ENCODE measurements around the gene NEAT1.
A peak's percentile ranks its signal among the peaks of the same experiment; 100 is the strongest.

The NEAT1 gene

GRCh38 chr11:65422633-65423515 lies at the start of gene NEAT1:
Gene NEAT1 (plus strand): TSS chr11:65422798.
- peaks cover 54 to 57% of the 10 kb centered on the region in 2 donors for H3K4me1 ChIP-seq (ENCODE audit: control insufficient read depth in 2 of 2, insufficient read depth in 2 of 2, low read length in 2 of 2)
- peak within 1 kb of the TSS; percentile 96 to 100 for H3K9ac ChIP-seq (ENCODE audit: low read depth in 1 of 2, low read length in 2 of 2)
- H3K9me3 ChIP-seq (ENCODE audit: control insufficient read depth in 2 of 2, low read length in 2 of 2): no peaks in the 10 kb centered on the region
- peaks cover 20 to 35% of the 10 kb centered on the region in 2 donors for H3K36me3 ChIP-seq (ENCODE audit: control insufficient read depth in 2 of 2, insufficient read depth in 2 of 2, low read length in 2 of 2)
- peak within 1 kb of the TSS; percentile 82 to 96 for H3K4me3 ChIP-seq (ENCODE audit: low read length in 2 of 2)
- no peaks in the 10 kb centered on the region for H3K27me3 ChIP-seq (ENCODE audit: control insufficient read depth in 2 of 2, insufficient read depth in 2 of 2, low read length in 2 of 2)
- peak within 1 kb of the TSS; percentile 100 for H3K27ac ChIP-seq (ENCODE audit: low read depth in 2 of 2, low read length in 2 of 2)

- Histone ChIP-seq H3K9ac (ENCODE audit: low read depth in 1 of 2, low read length in 2 of 2) (no peak overlapping the region), H3K27ac (ENCODE audit: low read depth in 2 of 2, low read length in 2 of 2) (peak overlapping the region; percentile 9 to 70), H3K4me1 (ENCODE audit: control insufficient read depth in 2 of 2, insufficient read depth in 2 of 2, low read length in 2 of 2) (peaks cover 3 to 17% of the 10 kb centered on the region in 2 donors), H3K36me3 (ENCODE audit: control insufficient read depth in 2 of 2, insufficient read depth in 2 of 2, low read length in 2 of 2) (no peaks in the 10 kb centered on the region), H3K4me3 (ENCODE audit: low read length in 2 of 2) (no peak overlapping the region), H3K27me3 (ENCODE audit: control insufficient read depth in 2 of 2, insufficient read depth in 2 of 2, low read length in 2 of 2) (no peaks in the 10 kb centered on the region), H3K9me3 (ENCODE audit: control insufficient read depth in 2 of 2, low read length in 2 of 2) (no peaks in the 10 kb centered on the region)
Measured at GRCh38 chr11:65373839-65374580, 48.6 kb upstream of the NEAT1 start.

GRCh38 chr11:65375012-65375411 lies 47.6 kb upstream of the NEAT1 start:
- Histone ChIP-seq H3K9ac (ENCODE audit: low read depth in 1 of 2, low read length in 2 of 2) (no peak overlapping the region), H3K9me3 (ENCODE audit: control insufficient read depth in 2 of 2, low read length in 2 of 2) (no peaks in the 10 kb centered on the region), H3K4me1 (ENCODE audit: control insufficient read depth in 2 of 2, insufficient read depth in 2 of 2, low read length in 2 of 2) (peaks cover 3 to 17% of the 10 kb centered on the region in 2 donors), H3K27ac (ENCODE audit: low read depth in 2 of 2, low read length in 2 of 2) (peak overlapping the region; percentile 38 to 70), H3K27me3 (ENCODE audit: control insufficient read depth in 2 of 2, insufficient read depth in 2 of 2, low read length in 2 of 2) (no peaks in the 10 kb centered on the region), H3K36me3 (ENCODE audit: control insufficient read depth in 2 of 2, insufficient read depth in 2 of 2, low read length in 2 of 2) (no peaks in the 10 kb centered on the region), H3K4me3 (ENCODE audit: low read length in 2 of 2) (no peak overlapping the region)

- Histone ChIP-seq H3K9me3 (ENCODE audit: control insufficient read depth in 2 of 2, low read length in 2 of 2) (no peaks in the 10 kb centered on the region), H3K4me3 (ENCODE audit: low read length in 2 of 2) (no peak overlapping the region), H3K36me3 (ENCODE audit: control insufficient read depth in 2 of 2, insufficient read depth in 2 of 2, low read length in 2 of 2) (no peaks in the 10 kb centered on the region), H3K27ac (ENCODE audit: low read depth in 2 of 2, low read length in 2 of 2) (no peak overlapping the region), H3K4me1 (ENCODE audit: control insufficient read depth in 2 of 2, insufficient read depth in 2 of 2, low read length in 2 of 2) (peaks cover 11 to 23% of the 10 kb centered on the region in 2 donors), H3K27me3 (ENCODE audit: control insufficient read depth in 2 of 2, insufficient read depth in 2 of 2, low read length in 2 of 2) (no peaks in the 10 kb centered on the region), H3K9ac (ENCODE audit: low read depth in 1 of 2, low read length in 2 of 2) (no peak overlapping the region)
Measured at GRCh38 chr11:65376138-65376713, 46.4 kb upstream of the NEAT1 start.

- Histone ChIP-seq H3K27ac (ENCODE audit: low read depth in 2 of 2, low read length in 2 of 2) (no peak overlapping the region), H3K9ac (ENCODE audit: low read depth in 1 of 2, low read length in 2 of 2) (no peak overlapping the region), H3K27me3 (ENCODE audit: control insufficient read depth in 2 of 2, insufficient read depth in 2 of 2, low read length in 2 of 2) (no peaks in the 10 kb centered on the region), H3K36me3 (ENCODE audit: control insufficient read depth in 2 of 2, insufficient read depth in 2 of 2, low read length in 2 of 2) (no peaks in the 10 kb centered on the region), H3K4me1 (ENCODE audit: control insufficient read depth in 2 of 2, insufficient read depth in 2 of 2, low read length in 2 of 2) (peaks cover 17 to 27% of the 10 kb centered on the region in 2 donors), H3K9me3 (ENCODE audit: control insufficient read depth in 2 of 2, low read length in 2 of 2) (no peaks in the 10 kb centered on the region), H3K4me3 (ENCODE audit: low read length in 2 of 2) (no peak overlapping the region)
Measured at GRCh38 chr11:65377036-65377435, 45.6 kb upstream of the NEAT1 start.

- Histone ChIP-seq H3K9ac (ENCODE audit: low read depth in 1 of 2, low read length in 2 of 2) (no peak overlapping the region), H3K9me3 (ENCODE audit: control insufficient read depth in 2 of 2, low read length in 2 of 2) (no peaks in the 10 kb centered on the region), H3K36me3 (ENCODE audit: control insufficient read depth in 2 of 2, insufficient read depth in 2 of 2, low read length in 2 of 2) (no peaks in the 10 kb centered on the region), H3K27me3 (ENCODE audit: control insufficient read depth in 2 of 2, insufficient read depth in 2 of 2, low read length in 2 of 2) (no peaks in the 10 kb centered on the region), H3K4me3 (ENCODE audit: low read length in 2 of 2) (no peak overlapping the region), H3K4me1 (ENCODE audit: control insufficient read depth in 2 of 2, insufficient read depth in 2 of 2, low read length in 2 of 2) (peaks cover 21 to 33% of the 10 kb centered on the region in 2 donors), H3K27ac (ENCODE audit: low read depth in 2 of 2, low read length in 2 of 2) (peak overlapping the region; percentile 34 to 43)
Measured at GRCh38 chr11:65377777-65378176, 44.8 kb upstream of the NEAT1 start.

- Histone ChIP-seq H3K9ac (ENCODE audit: low read depth in 1 of 2, low read length in 2 of 2) (peak overlapping the region in 1 of 2 donors; percentile 12), H3K9me3 (ENCODE audit: control insufficient read depth in 2 of 2, low read length in 2 of 2) (no peaks in the 10 kb centered on the region), H3K27ac (ENCODE audit: low read depth in 2 of 2, low read length in 2 of 2) (peak overlapping the region; percentile 34 to 43), H3K4me1 (ENCODE audit: control insufficient read depth in 2 of 2, insufficient read depth in 2 of 2, low read length in 2 of 2) (peaks cover 27 to 39% of the 10 kb centered on the region in 2 donors), H3K36me3 (ENCODE audit: control insufficient read depth in 2 of 2, insufficient read depth in 2 of 2, low read length in 2 of 2) (no peaks in the 10 kb centered on the region), H3K4me3 (ENCODE audit: low read length in 2 of 2) (no peak overlapping the region), H3K27me3 (ENCODE audit: control insufficient read depth in 2 of 2, insufficient read depth in 2 of 2, low read length in 2 of 2) (no peaks in the 10 kb centered on the region)
Measured at GRCh38 chr11:65378208-65378927, 44.2 kb upstream of the NEAT1 start.

GRCh38 chr11:65378928-65379638 lies 43.5 kb upstream of the NEAT1 start:
- peaks cover 27 to 41% of the 10 kb centered on the region in 2 donors for H3K4me1 ChIP-seq (ENCODE audit: control insufficient read depth in 2 of 2, insufficient read depth in 2 of 2, low read length in 2 of 2)
- no peaks in the 10 kb centered on the region for H3K27me3 ChIP-seq (ENCODE audit: control insufficient read depth in 2 of 2, insufficient read depth in 2 of 2, low read length in 2 of 2)
- H3K36me3 ChIP-seq (ENCODE audit: control insufficient read depth in 2 of 2, insufficient read depth in 2 of 2, low read length in 2 of 2): no peaks in the 10 kb centered on the region
- no peaks in the 10 kb centered on the region for H3K9me3 ChIP-seq (ENCODE audit: control insufficient read depth in 2 of 2, low read length in 2 of 2)
- H3K9ac ChIP-seq (ENCODE audit: low read depth in 1 of 2, low read length in 2 of 2): no peak overlapping the region
- no peak overlapping the region for H3K27ac ChIP-seq (ENCODE audit: low read depth in 2 of 2, low read length in 2 of 2)
- H3K4me3 ChIP-seq (ENCODE audit: low read length in 2 of 2): no peak overlapping the region

- H3K4me3 ChIP-seq (ENCODE audit: low read length in 2 of 2): no peak overlapping the region
- H3K36me3 ChIP-seq (ENCODE audit: control insufficient read depth in 2 of 2, insufficient read depth in 2 of 2, low read length in 2 of 2): no peaks in the 10 kb centered on the region
- H3K9me3 ChIP-seq (ENCODE audit: control insufficient read depth in 2 of 2, low read length in 2 of 2): no peaks in the 10 kb centered on the region
- H3K27me3 ChIP-seq (ENCODE audit: control insufficient read depth in 2 of 2, insufficient read depth in 2 of 2, low read length in 2 of 2): no peaks in the 10 kb centered on the region
- no peak overlapping the region for H3K9ac ChIP-seq (ENCODE audit: low read depth in 1 of 2, low read length in 2 of 2)
- no peak overlapping the region for H3K27ac ChIP-seq (ENCODE audit: low read depth in 2 of 2, low read length in 2 of 2)
- peaks cover 33 to 43% of the 10 kb centered on the region in 2 donors for H3K4me1 ChIP-seq (ENCODE audit: control insufficient read depth in 2 of 2, insufficient read depth in 2 of 2, low read length in 2 of 2)
Measured at GRCh38 chr11:65379698-65380459, 42.7 kb upstream of the NEAT1 start.

Data from mucosa of rectum (tissue), 2 donors.